Peyer's patch (tissue), 4 donors: ENCODE data around the gene PLPP4.

Source experiments
- CTCF ChIP-seq, 6 experiments: fragments of 450-650 bp in 4 of 6; fragments of 200-600 bp in 2 of 6; sonication (generic) in 1 of 6; IDR thresholded peaks; one replicate each; pipeline ENCODE4 v1.5.1; 2017 to 2019; ENCODE audit warnings: antibody characterized with exemption in 6 of 6, mild to moderate bottlenecking in 3 of 6, moderate library complexity in 1 of 6
- POLR2A ChIP-seq, 2 donors: fragments of 450-650 bp; IDR thresholded peaks; one replicate each; pipeline ENCODE4 v1.5.1; 2017; ENCODE audit warnings: antibody characterized with exemption in 2 of 2, mild to moderate bottlenecking in 2 of 2, moderate library complexity in 2 of 2

GRCh38 chr10:120587061-120587460, 130.0 kb downstream of the PLPP4 start:
- no peak for TF ChIP-seq CTCF (IDR thresholded peaks at IDR 0.05)
- TF ChIP-seq POLR2A (IDR thresholded peaks at IDR 0.05): no peak
